HG02943 (cell line): Measurements from ENCODE around the gene ARHGDIB.
A peak's percentile ranks its signal among the peaks of the same experiment; 100 is the strongest.

ENCODE experiments used
- ATAC-seq: cut with Tn5 transposase; IDR thresholded peaks from one replicate; pipeline ENCODE4 v1.9.1; 2021; ENCODE audit warnings: mild to moderate bottlenecking, low read depth, moderate library complexity; ENCODE audit not compliant: unreplicated experiment

Gene ARHGDIB

DNA sequence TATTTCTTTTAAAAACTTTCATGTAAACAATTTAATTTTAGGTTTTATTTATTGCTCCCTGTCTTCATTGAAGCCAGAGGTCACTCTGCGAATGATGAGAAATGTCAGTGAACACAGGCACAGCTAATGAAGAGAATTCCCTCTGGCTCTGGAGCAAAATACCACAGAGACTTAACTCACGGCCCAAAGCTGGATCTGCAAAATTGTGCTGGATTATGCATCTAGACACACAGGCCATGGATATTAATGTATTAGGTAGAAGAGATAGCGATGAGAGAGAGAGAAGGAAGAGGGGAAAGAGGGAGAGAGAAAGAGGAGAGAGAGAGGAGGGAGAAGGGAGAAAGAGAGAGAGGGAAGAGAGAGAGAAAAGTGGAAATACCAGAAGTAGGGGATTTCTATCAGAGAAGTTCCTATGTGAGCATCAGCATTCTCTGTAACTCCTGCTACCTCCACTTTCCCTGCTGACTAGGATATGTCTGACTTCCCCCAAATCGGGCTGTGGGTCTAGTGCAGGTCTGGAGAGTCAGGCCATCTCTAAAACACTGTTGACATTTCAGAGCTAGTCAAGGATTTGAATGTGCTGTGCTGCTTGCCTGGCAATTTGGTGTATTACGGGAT is 3.7 kb downstream of the ARHGDIB start:
- ATAC-seq, result no peak

DNA sequence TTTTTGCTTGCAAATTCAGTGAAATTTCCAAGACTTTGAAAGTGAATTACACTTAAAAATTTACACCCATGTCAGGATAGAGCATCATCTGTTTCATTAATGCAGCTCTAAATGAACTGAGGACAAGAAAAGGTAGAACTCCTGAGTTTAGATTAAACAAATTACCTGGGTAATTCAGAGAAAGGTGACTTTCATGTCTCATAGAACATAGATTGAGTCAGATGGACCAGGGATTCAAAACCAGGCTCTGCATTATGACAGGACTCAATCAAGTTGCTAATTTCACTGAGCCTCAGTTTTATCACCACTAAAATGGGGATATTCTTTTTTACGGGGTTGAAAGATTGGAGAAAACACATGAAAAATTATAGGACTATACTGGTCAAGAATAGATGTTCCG is 4.5 kb downstream of the ARHGDIB start:
- no peak for ATAC-seq

DNA sequence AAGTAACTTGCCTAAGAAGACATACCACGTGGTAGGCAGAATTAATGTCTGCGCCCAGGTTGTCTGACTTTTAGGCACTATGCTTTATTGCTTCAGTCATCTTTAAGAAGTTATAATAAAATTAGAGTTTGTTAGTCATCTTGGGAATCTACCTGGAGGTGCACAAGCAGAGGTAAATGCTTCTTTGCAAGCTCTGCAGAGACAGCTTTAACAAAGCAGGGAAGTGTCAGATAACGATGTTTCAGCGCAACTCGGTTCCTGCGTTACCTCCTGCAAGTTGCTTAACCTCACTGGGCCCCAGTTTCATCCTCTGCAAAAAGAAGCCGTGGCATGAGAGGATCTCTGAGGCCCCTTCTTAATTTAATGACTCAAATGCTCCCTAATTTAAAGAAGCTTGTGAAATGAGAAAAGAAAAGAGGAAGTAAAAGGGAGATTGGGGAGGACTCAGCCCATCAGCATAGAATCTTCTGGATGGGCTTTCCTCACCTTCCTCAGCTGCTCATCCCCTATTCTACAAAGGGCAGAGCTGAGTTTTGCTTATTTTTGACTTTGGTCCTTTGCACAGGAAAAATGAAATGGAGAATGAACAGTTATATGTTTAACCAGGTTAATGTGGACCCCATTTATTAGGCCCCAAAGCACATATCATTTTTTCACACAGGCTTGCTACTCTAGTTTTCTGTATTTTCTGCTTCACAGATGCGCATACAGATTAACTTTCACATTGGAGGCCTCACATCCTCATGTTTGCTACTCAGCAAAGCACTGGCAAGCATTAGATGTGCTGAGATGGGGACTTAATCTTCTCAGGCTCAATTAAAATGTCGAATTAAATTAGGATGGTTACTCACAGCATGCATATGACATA is 5.1 kb downstream of the ARHGDIB start:
- peak; percentile 25 for ATAC-seq

DNA sequence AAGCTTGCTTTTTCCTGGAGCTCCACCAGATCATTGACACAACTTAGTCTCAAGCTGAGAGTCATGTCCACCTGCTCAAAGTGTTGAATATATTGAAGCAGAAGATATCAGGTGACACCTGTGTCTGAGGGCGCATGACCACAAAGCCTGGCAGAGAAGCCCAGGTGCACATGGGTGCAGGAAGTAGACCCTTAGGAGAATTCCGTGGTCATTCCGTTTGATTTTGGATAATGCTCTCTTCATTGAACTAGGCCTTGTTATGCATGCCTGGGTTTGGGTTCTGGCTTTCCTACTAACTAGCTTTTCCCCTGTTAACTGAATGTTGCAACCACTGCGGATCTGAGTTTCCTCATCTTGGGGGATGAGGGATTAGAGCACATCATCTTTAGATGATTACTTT is 7.1 kb downstream of the ARHGDIB start:
- no peak for ATAC-seq

DNA sequence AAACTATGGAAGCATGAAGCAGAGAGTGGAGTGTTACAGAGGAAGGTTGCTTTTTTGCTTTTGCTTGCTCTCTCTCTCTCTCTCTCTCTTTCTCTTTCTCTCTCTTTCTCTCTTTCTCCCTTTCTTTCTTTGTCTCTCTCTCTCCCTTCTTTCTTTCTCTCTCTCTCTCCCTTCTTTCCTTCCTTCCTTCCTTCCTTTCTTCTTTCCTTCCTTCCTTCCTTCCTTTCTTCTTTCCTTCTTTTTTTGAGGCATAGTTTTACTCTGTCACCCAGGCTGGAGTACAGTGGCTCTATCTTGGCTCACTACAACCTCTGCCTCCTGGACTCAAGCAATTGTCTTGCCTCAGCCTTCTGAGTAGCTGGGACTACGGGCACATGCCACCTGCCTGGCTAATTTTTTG is 7.6 kb downstream of the ARHGDIB start:
- no peak for ATAC-seq

DNA sequence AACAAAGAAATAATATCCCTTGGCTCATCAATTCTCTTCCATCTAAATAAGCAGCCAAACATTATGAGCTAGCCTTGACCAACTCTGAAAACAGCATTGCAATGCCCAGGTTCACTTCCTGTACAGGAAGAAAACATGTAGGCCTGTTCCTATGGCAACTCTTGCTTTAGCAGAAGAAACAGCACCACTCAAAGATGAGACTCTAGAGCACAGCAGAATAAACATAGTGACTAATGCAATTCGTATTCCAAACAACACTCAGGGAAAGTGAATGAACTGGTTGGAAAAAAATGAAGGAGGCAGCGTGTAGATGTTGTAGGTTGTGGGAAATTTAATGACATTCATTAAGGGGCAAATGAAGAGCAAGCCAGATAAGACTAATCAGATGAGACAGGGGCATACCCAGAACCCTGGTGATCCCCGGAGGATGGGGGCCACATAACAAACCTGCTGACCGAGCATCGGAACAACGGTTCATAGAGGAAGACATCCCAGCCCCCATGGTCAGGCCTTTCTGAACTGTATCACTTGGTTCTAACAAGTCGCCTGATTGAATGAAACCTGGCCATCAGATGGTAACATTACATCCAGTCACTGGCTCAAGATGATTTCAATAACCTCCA is 9.0 kb downstream of the ARHGDIB start:
- ATAC-seq, result peak; percentile 53

DNA sequence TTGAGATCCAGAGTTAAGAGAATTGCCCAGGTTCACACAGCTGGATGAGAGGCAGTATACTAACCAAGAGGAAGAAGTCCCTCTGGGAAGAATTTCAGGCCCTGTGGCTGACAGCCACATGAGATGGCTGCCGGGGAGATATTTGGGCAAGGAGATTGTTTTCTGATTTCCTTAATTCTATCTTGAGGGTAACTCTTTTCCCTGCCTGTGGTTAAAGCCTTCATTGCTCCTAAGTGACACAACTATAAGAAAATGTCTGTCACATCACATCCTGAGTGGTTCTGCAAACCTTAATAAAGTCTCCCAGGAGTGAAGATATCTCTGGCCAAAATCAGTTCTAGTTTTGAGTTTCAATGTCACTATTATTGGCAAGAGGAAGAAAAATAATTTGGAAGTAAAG is 9.6 kb downstream of the ARHGDIB start:
- no peak for ATAC-seq

DNA sequence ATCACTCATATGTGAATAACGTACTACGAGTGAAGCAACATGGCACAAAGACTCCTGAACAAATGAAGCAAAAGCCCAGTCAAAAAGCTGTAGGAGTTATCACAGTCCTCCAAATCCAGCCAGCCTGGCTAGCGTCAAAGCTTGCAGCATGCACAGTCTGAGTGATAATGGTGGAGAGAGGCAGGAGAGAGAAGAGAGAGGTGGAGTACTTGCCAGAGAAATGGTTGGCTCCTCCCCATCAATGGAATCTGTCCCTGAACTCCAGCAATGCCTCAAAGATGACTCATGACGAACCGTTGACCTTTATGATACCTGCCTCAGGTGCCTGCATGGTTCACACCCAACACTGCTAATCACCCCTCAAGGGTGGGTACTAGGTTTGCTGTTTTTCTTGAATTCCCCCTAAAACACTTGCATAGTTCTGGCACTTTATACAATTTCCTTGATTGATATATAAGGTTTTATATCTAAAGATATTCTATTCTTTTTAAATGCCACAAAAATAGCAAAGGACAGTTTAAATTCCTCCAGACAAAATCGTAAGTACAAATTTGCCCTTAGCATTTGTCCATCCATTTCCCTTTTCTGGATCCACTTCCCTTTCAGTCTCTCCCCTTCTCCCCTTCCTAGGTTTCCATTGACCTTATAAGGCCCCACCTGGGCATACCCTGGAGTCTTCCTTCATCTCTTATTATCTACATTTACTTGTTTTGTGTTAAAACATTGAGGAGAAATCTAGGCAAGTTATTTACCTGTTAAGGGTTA is 10.2 kb downstream of the ARHGDIB start:
- no peak for ATAC-seq

DNA sequence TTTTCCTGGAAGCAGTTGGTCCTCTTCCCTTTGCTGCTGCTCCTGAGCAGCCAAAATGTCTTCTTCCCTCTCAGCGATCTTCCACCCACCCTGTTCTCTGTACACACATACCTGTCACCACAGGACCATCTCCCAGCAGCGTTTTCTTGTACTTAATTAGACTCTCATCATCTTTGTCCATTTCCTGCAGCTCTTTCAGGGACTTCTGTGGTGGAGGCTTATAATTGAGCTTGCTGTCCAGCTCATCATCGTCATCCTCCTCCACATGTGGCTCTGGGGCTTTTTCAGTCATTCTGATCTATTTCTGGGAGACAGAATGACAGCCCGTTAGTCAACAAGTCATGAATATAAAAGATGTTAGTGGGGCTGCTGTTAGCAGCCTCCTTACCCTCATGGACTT is 11.0 kb downstream of the ARHGDIB start:
- no peak for ATAC-seq

DNA sequence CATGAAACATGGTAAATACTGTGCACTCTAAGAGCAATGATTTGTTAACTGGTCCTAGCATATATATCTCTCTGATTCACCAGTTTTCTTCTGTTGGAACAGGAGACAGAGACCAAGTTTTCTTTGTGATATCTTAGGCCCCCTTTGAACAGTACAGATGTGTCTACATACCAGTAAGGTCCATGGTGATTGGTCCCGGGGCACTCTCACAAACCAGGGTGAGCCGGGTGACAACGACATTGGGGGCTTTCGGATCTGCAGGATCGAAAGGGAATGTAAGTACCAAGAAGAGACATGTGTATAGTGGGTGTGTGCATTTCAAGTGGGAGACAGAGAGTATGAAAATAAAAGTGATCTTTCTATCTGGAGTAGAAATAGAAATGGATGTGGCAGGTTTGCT is 11.8 kb downstream of the ARHGDIB start:
- ATAC-seq, result no peak

DNA sequence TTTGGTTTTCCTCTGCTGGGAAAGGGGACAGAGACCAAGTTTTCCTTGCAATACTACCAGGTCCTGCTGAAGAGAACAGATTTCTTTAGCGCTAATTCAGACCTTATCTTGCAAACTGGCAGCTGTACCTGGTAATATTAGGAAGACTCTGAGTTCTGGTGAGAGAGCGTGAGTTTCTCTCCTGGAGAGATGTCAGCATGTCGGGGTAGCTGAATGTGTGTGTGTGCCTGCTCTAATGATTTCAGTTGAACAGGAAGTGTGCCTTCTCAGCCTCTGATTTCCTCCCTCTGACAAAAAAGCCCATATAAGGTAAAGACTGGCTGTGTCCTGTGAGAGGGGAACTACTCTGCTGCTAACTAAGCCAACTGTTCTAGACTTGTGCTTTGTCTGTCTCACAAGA is 12.7 kb downstream of the ARHGDIB start:
- peak; percentile 96 for ATAC-seq

DNA sequence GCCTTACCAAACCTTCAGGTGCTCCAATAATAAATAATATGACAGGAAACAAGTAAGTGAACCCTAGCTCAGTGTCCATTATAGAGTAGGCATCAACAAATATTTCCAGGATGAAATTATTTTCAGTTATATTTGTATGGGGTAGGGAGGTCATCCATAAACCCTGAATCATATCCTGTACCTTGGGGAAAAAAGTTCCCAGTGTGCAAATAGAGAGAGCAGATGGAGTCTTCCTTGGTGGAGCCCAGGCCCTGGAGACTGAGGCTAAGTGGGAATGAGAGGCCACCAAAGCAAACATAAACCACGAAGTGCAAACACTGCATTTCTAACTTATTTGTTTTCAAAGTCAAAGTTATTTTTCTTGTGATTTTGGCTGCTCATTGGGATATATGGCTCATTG is 14.5 kb downstream of the ARHGDIB start:
- ATAC-seq, result no peak

DNA sequence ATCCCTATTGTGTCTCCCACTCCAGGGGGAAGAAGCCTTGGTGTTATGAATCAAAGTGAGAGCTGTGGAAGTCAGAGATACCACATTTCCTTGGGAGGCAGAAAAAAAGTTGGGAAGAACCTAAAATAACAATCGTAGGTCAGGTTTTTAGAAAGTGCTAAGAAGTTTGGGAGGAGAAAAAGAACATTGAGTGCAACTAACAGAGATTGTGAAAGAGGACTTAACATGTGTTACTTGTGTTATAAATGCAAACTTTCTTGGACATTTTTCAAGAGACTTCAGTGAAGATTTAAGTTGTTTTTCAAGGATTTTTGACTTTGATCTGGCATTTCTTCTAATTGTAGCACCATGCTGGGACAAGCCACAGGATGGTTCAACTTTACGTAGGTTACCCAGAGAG is 15.2 kb downstream of the ARHGDIB start:
- ATAC-seq, result no peak

DNA sequence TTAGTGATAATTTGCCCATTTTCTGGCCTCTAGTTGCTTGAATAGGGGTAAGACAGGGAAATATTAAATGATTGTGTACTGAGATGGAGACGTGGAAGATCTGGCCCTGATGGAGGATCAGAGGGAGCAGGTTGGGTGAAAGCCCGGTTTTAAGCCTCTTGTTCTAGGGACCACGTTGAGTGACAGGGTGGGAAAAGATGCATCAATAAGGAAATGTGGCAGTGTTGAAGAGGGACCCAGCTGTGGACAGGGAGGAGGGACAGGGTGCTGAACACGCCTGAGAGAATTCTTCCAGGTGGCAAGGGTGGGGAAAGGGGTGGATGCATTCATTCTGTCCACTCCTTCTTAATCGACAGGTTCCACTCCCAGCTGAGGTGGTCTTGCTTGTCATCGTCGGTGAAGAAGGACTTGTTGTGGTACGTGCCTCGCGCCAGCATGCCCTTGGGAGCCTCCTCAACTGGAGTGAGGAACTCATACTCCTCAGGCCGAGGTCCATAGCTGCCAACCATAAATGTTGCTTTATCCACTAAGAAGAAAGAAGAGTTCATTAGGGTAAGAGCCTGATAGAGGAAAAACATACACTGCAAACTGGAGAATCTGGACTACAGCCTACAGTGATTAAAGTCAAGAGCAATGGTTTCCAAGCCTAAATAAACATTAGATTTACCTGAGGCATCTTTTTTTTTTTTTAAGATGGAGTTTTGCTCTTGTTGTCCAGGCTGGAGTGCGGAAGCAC is 19.0 kb downstream of the ARHGDIB start:
- no peak for ATAC-seq

DNA sequence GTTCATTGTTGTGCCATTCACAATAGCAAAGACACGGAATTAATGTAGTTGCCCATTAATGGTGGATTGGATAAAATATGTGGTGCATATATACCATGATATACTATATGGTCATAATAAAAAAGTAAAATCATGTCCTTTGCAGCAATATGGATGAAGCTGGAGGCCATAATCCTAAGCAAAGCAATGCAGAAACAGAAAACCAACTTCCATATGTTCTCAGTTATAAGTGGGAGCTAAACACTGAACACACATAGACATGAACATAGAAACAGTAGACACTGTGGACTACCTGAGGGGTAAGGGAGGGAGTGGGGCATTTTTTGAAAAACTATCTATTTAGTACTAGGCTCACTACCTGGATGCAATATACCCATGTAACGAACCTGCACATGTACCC is 20.0 kb downstream of the ARHGDIB start:
- ATAC-seq, result no peak

DNA sequence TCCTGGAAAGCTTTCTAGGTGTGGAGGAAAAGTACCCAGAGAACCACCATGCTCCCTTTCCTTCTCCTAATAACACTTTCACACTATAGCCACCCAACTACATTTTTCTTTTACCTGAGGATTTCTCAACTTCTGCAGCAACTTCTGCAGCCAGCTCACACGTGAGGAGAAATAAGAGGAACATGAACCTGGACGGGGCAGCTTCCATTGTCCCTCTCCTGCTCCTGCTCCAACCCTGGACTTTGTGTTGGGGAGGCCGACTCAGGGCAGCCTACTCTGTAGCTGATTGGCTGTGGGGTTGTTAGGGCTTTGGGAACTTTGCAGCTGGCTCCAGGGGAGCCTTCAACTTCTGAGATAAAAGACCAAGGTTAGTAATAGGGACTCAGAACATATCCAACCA is 23.1 kb downstream of the ARHGDIB start, which contains the start of gene ERP27:
Gene ERP27 (minus strand): TSS at position 237 of the 400 bp plus-strand sequence. CDS start 29 bp downstream, at position 208.
- no peak for ATAC-seq

DNA sequence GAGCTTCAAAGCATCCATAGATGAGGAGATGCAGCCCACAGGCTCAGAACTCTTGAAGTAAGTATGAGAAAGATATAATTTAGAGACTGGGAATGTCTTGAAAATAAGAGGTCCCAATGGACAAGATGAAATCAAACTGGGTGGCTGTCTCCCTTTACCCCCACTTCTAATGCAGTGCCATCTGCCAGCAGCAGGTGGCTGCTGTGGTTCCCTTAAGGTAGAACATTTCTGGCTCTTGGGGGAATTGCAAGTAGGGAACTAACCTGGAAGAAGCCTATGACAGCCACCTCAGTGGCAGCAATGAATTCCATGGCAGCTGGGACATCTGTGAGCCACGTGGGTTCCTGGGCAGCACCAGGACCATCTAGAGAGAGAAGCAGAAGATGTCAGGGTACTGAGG is 23.7 kb downstream of the ARHGDIB start:
- ATAC-seq, result no peak

DNA sequence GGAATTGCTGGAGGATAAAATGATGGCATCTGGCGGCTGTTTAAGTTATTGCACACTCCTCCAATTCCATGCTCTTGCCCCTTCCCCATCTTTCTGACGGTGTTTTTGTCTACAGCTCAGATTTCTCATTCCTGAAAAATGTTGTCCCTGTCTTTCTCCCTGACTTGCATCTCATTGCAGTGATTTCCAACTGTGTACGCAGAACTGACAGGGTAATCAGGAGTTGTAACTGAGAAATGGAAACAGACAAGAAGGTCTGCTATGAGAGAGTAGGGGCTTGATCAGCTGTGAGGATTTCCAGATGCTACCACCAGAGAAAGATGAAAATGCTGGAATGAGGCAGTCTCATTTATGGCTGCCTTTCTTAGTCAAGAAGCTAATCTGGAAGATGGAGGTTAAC is 24.4 kb downstream of the ARHGDIB start:
- no peak for ATAC-seq

DNA sequence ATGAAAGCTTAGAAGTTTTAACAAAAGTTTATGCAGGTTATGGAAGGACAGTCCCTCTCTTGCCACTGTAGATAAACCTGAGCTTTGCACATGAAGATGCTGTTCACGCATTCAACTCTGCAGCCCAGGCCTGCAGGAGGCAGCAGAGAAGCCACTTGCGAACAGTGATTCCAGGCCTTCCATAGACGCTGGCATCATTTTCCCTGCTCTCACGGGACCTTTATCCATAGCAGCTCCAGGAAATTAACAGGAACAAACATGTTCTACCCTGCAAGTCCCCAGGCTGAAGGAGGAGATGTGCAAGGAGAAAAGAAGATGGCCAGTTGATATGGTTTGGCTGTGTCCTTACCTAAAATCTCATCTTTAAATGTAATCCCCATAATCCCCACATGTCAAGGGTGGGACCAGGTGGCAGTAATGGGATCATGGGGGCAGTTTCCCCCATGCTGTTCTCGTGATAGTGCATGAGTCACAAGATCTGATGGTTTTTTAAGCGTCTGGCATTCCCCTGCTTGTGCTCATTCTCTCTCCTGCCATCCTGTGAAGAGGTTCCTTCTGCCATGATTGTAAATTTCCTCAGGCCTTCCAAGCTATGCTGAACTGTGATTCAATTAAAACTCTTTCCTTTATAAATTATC is 25.1 kb downstream of the ARHGDIB start:
- ATAC-seq, result no peak

DNA sequence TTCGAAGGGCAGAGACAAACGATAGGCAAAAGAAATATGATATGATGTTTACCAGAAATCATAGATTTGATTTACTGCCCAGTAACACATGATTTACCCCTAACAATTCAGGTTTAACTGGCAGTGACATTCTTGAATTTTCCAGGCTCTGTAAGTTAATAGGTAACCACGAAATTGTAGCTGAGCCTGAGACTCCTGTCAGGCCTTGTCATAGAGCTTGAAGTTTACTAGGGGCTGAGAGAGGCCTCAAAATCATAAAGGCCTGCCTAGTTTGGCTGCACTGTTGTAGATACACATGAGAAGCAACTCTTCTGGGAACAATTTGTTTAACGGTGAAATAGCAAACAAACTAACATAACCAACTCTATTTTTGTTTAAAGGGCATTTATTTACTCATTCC is 26.4 kb downstream of the ARHGDIB start:
- no peak for ATAC-seq
